Stimulated activated CD4-positive, alpha-beta T cell treated with anti-CD3 and anti-CD28 coated beads, Interleukin-2, amount 100 ng/mL, for 4 hours (primary cell): ENCODE results near the gene GRID1.
"Not testable (repeated sequence)": the region's sequence is repeated elsewhere in the genome, so short reads cannot be mapped to it uniquely, and the experiment has no call there.

Source experiments
- DNase-seq: peaks from one replicate; pipeline ENCODE4 v3.0.0-alpha.2; 2020; ENCODE audit warnings: low read depth

GRID1 gene

GRCh38 chr10:86188796-86189558 is 177.6 kb downstream of the GRID1 start:
- DNase-seq, result no peak

GRCh38 chr10:86188326-86188725 is 178.3 kb downstream of the GRID1 start:
- DNase-seq, result no peak

- no peak for DNase-seq
Observed at GRCh38 chr10:86187499-86188239, 178.9 kb downstream of the GRID1 start.

- DNase-seq, result no peak
Observed at GRCh38 chr10:86186633-86187032, 180.0 kb downstream of the GRID1 start.

GRCh38 chr10:86182595-86182994 is 184.0 kb downstream of the GRID1 start:
- no peak for DNase-seq

GRCh38 chr10:86182150-86182549 is 184.4 kb downstream of the GRID1 start:
- no peak for DNase-seq

DNA sequence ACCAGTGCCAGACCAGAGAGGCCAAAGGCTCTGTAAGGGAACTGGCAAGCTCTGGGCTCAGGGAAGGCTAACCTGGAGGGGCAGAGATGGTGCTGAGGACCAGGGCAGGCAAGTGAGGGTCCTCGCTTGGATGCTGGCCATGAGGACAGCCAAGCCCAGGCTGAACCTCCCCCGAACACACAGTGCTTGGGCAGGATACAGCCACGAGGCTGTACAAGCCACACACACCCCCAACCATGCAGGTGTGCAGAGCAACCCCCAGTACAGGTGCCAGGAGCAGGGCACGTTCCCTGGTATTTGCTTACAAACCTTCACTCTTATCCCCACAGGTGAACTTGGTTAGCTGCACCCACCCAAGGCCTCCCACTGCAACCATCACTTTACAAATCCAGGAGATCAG is 185.7 kb downstream of the GRID1 start:
- no peak for DNase-seq

- DNase-seq, result no peak
Observed at GRCh38 chr10:86179961-86180360, 186.6 kb downstream of the GRID1 start.

- no peak for DNase-seq
Observed at GRCh38 chr10:86179153-86179524, 187.5 kb downstream of the GRID1 start.

GRCh38 chr10:86178401-86179152 is 188.0 kb downstream of the GRID1 start:
- DNase-seq, result no peak

DNA sequence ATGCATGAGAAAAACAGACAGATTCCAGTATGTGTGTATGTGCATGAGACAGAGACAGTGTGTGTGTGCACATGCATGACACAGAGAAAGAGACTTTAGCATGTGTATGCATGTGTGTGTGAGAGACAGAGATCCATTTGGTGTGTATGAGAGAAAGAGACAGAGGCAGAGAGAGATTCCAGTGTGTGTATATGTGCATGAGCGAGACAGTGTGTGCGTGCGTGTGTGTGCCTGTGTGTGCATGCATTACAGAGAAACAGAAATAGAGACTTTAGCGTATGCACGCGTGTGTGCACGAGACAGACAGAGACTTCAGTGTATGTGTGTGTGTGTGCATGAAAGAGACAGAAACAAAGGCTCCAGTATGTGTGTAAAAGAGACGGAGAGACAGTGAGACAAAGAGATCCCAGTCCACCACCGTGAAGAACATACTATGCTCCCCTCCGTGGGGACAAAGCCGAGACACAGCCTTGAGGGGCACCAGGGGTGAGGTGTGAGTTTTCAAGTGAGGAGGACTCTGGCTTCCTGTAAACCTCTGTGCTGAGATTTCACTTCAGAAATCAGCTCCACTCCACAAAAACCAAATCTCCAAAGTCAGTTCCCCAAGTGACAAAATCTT is 188.9 kb downstream of the GRID1 start:
- DNase-seq, result no peak

GRCh38 chr10:86176850-86177536 is 189.6 kb downstream of the GRID1 start:
- DNase-seq, result no peak

- not testable (repeated sequence) for DNase-seq
Observed at GRCh38 chr10:86175476-86175875, 191.1 kb downstream of the GRID1 start.

DNA sequence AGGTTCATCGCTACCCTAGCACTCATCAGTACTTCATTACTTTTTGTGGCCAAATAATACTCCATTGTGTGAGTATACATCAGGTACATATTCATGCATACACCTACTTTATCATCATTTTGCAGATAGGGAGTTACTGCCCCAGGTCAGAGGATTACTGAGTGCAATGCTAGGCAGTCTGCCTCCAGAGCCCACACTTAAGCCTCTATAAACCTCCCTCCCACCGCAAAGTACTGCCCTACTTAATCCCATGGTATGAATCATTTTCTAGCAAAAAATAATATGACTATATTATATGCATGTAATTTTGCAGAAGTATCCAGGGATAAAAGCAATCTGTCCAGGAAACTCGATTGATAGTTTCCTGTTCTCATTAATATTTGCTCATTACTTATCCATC is 194.3 kb downstream of the GRID1 start:
- DNase-seq, result no peak

- no peak for DNase-seq
Observed at GRCh38 chr10:86170255-86171108, 196.1 kb downstream of the GRID1 start.

DNA sequence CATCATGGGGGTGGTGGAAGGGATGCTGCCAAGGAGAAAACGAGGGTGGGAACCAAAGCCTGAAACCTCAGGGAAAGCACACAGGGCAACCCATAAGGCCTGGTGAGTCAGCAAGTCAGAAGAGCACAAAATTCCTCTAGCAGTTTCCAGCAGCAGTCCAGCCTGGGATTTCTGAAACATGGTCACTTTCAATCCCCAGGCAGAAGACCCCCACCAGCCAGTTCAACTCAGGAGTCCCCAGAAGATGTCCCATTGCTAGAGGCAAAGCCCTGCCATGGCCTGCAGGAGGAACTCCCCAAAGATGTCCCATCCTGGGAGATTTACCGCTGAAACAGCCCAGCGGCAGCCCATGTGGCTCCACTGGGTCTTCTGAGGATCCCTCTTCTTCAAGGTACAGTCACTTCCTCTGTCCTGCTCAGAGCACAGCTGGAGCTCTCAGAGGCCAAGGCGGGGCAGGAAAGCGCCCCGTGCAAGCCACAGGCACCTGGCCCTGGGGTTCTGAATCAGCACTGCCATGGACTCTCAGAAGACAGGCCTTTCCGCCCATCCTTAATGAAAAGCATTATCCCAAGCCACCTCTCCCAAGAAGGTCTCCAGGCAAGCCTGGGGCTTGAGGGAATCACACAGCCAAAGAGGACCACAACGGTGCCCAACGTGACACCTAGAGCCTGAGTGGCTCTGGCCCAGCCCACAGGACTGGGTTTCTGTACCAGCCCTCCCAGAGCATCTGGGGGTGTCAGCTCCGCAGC is 196.9 kb downstream of the GRID1 start:
- DNase-seq, result no peak

DNA sequence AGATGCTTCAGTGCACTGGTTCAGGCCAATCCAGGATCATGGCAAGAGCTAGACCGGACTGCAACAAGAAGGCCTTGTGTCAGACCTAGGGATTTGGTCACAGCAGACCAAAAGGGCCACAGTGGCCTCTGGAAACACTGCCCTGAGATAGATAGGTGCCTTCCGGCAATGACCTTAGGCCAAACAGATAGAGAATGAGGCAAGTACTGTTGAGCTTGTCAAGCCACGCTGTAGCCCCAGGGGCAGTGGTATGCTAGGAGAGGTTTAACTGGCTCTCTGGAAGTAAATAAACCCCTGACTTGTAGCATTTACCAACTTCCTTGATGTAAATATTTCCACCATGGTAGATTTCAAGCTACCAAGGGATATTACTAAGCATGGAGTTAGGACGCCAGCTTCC is 197.5 kb downstream of the GRID1 start:
- no peak for DNase-seq

DNA sequence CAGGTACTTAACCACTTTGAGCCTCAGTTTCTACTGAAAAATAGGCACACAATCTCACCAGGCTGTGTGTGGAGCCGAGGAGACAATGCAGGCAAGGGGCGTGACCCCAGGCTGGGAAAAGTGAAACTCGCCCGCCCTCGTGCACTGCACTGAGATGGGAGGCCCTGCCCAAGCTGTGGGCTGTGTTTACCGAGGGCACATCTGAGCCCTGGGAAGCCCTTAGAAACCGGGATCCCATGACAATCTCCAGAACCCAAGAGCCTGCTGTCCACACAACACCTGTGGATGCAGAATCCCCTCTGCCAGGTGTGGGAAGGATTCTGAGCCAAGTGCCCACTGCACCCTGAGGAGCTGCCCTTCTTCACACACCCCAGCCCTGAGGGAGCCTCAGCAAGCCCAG is 198.3 kb downstream of the GRID1 start:
- DNase-seq, result no peak

DNA sequence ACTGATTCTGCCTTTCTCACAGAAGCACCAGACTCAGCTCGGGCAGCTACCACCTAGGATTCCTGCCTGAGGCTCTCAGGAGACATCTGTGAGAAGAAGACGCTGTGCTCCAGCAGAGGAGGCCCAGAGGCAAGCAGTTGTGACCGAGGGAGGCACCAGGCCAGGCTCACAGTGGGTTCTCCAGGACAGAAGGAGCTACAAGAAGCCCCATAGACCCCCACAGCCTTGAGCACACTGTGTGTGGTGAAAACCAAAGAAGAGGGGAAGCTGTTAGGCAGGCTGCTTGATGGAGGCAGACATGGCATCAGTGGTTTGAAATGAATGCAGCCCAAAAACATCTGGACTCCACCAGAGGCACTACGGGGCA is 198.8 kb downstream of the GRID1 start:
- no peak for DNase-seq

- DNase-seq, result no peak
Observed at GRCh38 chr10:86167121-86167761, 199.4 kb downstream of the GRID1 start.
